ENCODE measurements around the gene WNT3.
"Not testable (repeated sequence)": the region's sequence is repeated elsewhere in the genome, so short reads cannot be mapped to it uniquely, and the experiment has no call there.

WNT3 gene

DNA sequence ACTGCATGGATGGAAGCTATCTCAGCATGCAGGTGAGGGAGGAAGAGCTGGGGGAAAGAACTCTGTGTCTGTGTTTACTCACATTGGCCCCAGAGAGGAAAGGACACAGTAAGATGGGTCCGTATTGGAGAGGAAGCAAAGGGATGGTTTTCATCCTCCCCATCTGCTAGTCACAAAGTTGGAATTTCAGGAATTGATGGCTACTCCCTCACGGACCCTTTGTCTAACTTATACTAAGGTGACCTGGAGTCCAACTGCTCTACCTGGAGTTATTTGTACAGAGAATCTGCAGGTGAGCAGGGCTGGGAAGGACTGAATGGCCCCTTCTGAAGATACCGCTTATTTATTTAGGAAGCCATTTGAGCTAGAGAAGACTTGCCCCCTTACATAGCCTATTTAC, 55.1 kb downstream of the WNT3 start:
- no peak for DNase-seq

DNA sequence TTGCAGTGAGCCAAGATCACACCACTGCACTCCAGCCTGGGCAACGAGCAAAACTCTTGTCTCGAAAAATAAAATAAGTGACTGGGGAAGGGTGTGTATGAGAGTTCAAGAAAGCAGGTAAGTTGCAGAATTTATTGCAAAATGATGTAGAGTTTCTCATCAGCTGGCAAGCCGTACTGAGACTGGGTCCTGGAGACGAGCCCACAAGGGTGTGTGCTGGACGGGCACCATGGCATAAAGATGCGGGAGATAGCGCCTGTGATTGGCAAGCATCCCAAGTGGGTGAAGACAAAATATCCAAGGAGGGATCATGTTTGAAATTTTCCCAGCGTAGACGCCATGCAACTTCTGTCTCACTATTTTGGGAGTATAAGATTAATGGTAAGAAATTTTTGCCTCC, 59.4 kb downstream of the WNT3 start:
- DNase-seq, result no peak

DNA sequence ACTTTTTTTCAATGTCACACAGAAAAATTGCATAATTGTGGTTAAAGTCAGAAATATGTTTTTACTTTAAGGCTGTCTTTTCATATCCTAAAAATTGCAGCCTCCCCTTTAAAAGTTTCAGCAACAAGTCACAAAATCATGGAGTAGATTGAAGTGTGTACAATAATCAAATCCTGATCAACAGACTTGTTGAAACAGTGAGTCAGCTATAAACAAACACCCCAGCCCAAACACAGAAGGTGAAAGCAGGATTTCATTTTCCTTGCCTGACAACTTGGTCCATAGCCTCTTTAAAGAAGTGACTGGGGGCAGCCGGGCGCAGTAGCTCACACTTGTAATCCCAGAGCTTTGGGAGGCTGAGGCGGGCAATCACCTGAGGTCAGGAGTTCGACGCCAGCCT, 59.9 kb downstream of the WNT3 start:
- no peak for DNase-seq

DNA sequence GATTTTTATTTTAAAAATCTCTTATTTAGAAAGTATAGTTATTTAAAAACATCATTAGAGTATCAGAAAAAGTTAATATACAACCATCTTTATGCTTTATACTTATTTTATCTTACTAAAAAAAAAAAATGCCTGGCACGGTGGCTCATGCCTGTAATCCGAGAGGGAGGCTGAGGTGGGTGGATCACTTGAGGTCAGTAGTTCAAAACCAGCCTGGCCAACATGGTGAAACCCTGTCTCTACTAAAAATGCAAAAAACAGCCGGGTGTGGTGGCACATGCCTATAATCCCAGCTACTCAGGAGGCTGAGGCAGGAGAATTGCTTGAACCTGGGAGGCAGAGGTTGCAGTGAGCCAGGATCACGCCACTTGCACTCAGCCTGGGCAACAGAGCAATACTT, 60.9 kb downstream of the WNT3 start:
- DNase-seq, result not testable (repeated sequence)

DNA sequence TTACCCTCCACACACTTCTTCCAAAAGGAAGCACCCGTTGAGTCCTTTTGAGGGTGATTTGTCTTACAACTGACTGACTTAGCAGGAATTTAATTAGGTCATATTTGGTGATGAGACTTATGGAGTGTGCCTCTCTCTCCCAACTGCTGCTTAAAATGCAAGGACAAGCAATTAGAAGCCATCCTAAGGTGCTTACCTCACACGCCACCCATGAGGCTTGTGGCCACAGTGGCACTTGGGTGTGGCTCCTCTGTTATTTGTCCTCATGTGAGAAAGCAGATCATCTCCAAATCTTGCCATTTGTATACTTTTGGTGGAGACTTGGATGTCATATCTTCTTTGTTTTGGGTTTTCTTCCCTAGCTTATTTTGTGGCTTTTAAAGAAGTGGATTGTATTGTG, 61.6 kb downstream of the WNT3 start:
- DNase-seq, result no peak

DNA sequence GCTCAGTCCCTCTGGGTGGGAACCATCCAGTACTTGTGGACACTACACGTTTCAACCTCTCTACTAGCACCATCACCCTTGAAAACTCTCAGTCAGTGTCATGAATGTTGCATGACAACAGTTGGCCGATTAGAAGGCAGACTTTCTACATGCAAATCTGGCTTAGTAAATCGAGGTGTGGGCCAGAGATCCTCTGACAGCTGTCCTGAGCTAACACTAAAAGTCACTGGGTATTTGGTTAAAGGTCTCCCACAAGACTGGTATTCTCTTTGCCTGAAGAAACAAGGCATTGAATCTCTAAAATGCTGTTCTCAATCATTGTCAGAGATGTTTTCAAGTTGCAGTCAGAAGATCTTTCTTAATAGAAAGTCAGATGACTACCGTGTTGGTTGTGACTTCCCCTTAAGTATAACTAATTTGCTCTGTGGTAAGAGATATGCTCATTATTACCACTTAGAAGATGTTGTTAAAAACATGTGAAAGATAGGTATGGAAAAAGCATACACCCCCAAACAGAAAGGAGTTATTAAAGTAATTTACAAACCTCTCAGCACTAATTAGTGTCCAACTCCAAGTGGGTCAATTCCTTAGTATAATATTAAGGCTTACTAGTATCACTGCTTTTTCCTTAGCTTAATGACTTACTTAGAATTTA, 62.3 kb downstream of the WNT3 start:
- no peak for DNase-seq

DNA sequence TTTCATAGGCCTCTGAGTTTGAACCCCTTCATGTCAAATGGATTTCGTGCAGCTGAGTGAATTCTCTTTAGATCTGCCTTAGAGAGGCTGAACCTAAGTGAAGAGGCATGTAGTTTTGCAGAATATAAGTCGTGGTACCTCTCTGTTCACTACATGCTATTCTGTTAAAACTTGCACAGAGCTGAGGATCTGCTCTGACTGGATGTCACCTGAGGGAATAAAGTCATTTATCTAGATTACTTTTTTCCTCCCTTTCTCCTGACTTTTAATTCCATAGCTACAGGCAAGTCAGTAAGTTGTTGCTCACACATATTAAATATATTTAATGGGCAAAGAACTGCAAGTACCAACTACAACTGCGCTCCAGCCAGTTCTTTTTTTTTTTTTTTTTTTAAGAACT, 64.7 kb downstream of the WNT3 start:
- DNase-seq, result no peak

DNA sequence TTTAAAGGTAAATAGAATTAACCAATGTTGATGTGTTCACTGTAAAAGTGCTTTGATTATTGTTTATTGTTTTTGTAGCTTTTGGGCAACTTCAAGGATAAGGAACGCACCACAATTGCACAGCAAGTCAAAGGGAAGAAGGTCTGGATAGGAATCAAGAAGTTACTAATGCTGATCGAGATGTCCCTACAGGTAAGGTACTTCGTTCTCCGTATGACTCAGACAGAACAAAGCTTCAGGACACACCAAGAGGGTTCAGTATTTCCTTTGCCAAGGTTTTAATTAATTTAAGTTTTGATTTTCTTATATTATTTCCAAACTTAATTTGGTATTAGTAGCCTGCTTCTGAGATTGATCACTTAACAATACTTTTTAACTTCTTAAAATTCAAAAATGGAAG, 67.1 kb downstream of the WNT3 start:
- no peak for DNase-seq

DNA sequence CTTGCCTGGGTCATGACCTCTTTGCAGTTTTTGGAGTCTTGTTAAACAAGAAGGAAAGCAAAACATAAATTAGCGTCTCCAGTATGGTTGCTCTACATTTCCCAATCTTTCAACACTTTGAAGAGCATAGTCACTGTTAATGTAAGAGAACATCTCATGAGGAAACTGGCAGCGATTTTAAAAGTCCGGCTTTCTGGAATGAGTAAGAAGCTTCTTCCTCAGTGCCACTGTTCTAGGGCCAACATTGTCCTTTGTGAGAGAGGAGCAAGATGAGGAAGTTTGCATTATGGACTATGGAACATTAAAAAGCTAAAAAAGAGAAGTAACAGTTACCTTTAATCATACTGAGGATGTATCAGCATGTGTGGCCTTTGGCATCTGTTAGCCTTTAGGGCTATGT, 73.1 kb downstream of the WNT3 start:
- DNase-seq, result no peak

DNA sequence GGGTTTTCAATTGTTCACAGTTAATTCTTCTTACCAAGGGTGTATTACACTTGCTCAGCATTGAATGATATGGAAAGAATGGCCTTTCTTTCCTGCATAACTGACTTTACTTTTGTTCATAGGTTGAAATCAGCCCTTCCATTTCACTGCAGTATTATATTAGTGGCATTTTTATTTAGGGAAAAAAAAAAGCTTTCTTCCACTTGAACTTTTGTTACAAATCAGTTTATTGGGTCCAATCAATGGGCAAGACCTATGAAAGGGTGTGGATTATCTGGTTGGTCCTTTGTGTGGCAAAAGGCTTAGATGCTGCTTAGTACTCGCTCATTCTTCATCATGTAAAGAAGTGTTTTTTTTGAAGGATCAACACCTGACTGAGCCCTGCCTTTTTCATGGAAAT, 74.1 kb downstream of the WNT3 start:
- DNase-seq, result no peak

DNA sequence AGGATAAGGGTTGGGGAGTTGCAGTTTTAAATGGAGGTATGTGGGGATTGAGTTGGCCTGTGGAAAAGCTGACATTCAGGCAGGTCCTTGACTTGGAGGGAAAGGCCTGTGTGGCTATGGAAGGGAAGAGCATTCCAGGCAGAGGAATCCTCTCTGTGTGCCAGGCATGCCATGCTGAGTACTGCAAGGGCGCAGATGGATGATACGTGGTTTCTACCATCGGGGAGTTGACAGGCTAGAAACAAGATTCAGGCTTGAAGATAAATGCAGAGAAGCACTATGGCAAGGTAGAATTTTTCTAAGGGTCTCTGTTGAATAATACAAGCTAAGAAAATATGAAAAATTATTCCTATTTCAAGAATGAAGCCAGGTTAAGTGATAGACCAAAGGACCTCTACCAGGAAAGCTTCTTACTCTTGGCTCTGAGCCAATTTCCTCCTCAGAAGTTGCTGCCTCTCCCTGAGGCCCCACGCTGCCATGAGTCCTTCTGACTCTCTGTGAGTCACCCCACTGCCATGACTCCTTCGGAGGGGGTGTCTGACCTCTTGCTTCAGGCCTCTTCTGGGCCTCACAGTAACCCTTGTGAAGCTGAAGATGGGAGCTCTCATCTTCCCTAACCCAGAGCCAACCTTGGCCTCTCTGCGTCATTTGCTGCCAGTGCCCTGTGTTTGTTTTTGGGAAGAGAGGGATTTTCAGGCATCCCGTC, 75.8 kb downstream of the WNT3 start:
- DNase-seq, result peak in 1 of 2 experiments; percentile 15

DNA sequence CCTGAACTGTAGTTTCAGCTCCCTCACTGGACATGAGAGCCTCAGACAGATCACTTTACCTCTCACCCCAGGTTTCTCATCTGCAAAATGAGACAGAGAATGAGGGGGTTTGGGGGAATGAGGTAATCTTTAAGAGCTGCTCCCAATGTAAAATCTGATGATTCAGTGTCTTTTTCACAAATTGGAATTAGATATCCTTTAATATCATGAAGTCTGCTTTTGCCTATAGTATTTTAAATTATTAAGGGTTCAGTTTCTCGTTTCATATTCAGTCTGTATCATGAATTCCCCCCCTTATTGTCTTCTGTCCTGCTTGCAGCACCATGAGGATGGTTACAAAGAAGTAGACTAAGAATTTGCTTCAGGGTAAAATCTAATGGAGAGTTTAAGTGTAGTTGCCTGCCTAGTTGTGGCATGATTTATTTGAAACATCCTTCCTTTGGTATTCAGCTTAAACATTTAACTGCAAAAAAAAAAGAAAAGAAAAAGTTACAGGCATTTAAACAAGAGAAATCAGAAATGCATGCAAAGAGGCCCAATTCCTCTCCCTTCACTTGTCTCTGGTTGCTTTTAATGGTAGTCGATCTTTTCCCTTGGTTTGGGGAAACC, 77.3 kb downstream of the WNT3 start:
- no peak for DNase-seq

DNA sequence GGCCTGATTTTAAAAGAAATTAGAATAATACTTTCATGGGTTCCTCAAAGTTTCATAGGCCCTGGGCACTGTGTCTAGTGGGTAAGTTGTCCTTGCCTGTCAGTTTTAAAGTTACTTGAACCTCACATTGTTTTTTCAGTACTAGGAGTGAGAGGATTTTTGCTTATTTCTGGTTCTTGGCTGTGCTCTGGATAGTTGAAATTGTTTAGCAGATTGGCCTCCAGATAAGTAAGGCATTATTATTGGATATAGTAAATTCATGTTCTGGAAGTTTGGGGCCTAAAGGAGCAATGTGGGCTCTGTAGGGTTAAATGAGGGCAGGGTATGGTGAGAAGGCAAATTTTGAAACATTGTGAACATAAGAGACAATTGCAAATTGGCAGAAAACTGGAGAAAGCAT, 78.5 kb downstream of the WNT3 start:
- no peak for DNase-seq

DNA sequence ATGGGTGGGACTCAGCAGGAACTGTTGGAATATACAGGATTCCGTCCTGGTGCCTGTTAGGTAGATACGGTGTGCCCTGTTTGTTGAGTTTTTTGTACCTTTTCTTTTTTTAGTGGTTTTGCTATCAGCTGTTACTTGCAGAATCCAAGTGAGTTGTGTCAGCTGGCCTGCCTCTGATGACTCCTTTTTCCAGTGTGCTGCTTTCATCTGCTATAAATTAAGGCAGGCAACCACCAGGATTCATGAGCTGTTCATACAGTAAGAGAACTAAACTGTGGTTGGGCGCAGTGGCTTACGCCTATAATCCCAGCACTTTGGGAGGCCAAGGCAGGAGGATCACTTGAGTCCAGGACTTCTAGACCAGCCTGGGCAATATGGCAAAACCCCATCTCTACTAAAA, 79.9 kb downstream of the WNT3 start:
- DNase-seq, result no peak

DNA sequence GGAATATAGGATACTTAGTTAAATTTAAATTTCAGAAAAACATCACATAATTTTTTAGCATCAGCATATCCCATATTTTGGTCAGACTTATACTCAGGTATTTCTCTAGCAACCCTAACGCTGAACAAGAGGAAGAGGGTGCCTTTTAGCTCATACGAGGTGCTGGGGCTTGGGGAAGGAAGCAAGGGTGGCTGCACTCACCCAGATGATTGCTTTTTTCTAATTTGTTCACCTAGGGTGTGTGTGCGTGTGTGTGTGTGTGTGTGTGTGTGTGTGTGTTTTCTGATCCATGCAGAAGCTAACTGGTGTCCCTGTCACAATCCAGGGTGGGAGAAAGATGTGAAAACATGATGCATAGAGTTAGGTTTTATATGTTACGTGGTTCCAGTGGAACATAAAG, 81.2 kb downstream of the WNT3 start:
- no peak for DNase-seq

DNA sequence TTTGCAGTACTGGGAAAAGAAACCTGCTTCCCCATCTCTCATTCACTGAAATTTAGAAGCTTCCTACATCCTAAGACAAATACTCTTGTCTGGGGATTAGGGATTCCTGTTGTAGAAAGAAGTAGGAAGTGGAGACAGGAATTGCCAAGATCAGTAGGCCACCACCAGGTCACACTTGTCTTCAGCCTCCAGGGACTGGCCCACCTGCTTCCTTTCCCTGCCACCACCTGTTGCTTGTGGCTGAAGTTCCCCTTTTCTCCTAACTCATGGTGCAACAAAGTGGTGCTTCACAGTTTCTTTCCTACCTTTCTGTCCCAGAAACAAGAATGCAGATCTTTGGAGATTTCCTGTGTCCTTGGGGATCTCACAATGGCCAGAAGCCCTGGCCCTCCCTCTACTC, 82.4 kb downstream of the WNT3 start:
- DNase-seq, result no peak

DNA sequence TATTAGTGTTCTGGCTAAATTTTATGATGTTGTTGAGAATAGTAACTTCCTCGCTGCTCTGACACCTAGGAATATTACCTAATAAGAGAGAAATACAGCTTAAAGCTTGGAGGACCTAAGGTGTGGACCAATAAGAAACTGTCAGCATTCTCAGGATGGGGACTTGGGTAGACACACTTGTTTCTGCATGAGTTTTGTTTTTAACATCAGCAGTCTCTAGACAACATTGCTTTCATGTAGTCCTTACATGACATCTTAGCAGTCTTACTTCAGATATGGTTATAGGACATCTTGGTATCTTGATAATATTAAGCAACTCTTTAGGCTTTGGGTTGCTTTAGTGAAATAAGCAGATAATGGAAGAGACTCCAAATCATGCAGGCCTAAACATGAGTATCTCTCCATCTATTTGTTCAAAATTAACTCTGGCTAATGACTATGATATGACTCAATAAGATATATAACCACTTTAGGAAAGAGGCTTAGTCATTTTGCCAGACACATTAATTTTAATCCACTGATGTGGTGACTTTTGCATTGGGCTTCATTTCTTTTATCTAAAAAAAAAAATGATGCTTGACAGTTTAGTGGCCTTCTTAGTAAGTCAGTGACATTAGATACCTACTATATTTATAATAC, 84.5 kb downstream of the WNT3 start:
- no peak for DNase-seq

DNA sequence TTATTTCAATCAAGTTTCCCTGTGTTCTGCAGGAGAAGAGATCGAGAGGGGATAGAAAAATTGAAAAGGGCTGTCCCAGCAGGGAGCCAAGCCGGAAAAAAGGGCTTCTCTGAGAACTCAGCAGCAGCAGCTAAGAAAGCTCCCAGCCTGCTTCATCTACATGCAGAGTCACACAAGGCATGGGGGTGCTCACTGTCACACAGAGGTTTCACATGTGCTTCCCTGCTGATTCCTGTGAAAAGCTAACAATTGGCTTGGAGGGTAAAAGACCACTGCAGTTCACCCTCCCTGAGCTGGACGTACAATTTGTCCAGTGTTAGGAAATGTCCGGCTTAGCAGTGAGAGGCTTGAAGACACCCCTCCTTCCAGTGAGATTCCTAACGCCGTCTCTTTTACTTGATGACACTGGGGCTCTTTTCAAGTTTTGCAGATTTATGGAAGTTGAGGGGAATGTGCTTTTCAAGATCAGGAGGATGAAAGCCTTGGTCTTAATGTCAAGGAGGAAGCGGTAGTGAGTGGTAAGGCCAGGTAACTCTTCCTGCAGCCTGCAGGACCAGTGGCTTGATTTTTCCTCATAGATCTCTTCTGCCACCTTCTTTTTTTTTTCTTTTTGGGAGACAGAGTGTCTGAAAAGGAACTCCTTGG, 85.6 kb downstream of the WNT3 start:
- no peak for DNase-seq

DNA sequence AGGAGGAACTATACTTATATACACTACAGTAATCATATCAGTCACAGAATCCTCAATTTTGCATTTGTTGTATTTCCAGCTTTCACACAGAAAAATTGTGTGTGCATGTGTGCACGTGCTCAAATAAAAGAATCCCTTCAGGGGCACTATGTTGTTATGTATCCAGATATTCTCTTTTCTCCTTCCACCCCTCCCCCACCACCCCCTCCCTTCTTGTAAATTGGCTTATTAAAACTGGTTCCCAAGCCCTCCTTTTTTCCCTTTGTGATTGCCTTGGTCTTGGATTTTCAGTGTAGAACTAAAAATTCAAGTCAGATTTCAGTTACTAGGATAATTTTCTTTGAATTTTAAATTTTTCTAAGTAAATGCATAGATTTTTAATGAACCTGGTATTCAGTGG, 86.3 kb downstream of the WNT3 start:
- no peak for DNase-seq

DNA sequence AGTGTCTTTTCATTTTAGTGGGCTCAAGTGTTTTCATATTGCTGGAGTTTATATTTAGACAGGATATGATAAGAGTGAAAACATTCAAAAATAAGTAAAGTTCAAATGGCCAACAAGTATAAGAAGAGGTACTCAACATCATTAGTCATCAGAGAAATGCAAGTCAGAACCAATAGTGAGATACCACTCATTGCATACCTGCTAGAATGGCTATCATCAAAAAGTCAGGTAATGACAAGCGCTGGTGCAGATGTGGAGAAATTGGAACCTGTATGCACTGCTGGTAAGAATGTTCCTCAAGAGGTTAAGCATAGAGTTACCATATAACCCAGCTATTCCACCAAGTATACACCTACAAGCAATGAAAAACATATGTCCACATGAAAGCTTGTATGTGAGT, 87.8 kb downstream of the WNT3 start:
- no peak for DNase-seq

DNA sequence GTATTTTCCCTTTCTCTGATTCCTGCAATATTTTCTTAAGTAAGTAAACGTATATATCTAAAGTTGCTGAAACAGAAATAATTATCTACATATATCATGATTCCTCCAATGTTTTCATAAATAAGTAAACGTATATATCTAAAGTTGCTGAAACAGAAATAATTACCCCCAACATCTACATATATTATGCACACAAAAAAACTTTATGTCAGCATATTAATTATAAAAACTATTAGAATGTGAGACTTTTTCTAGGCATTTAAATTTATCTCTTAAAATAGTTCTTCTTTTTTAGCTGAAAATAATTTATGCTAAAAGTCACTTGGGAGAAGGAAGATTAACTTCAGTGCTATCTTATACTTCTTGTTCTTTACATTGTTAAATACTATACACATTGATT, 88.5 kb downstream of the WNT3 start:
- DNase-seq, result no peak

DNA sequence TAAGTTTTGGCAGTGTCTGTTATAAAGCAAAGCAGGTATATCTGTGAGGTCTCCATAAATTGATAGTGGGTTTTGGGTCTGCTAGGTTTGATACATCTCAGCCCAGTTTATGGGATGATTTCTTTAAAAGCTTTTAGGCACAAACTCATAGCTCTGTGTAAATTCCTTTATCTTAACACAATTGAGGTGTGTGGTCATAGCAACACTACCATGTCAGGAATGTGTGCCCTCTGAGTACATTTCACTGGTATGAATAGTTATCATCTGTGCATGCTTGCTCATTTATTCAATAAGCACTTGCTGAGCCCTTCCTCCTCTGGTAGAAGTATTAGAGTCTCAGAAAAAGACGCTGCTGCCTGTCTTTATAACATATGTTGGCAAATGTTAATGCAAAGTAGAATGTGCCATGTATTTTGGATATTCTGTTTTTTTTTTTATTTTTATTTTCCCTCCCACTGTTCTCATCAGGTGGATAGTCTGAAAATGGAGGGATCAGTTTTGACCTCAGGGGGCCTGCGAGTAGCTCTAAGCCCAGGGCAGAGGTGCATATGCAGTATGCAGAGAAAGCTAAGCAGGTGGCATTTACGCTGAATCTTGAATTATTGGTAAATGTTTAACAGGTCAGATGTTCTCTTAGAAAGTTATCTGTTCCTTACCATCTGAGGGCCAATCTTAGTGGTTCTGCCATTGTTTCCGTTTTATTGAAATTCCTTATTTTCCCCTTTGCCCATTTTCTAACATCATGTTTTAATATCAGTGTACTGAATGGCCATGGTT, 90.7 kb downstream of the WNT3 start:
- no peak for DNase-seq

DNA sequence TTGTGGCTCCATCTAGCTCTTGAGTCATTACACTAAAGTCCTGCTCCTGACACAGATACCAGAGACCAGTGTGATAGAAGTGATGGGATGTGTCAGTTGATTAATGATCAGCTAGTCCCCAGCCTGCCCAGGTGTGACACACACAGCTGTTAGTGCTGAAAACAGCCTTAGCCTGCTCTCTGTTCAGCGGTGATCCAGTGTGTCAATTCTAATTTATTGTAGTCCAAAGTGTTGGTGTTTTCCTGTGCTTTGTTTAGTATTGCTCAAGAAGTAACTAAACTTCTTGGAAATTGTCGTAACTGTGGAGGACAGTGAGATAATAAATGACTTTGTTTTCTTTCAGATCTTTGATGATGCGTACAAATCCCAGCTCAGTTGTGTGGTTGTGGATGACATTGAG, 92.3 kb downstream of the WNT3 start:
- no peak for DNase-seq

Measured in NCI-H446 (cell line).